Hematopoietic multipotent progenitor cell treated with erythropoietin and hydrocortisone succinate and interleukin-3 and kit ligand, for 4 days (in vitro differentiated cells): ENCODE data around the gene FCN3.
A peak's percentile ranks its signal among the peaks of the same experiment; 100 is the strongest.
"Not testable (repeated sequence)": the region's sequence is repeated elsewhere in the genome, so short reads cannot be mapped to it uniquely, and the experiment has no call there.

Source experiments
- DNase-seq: peaks from one replicate; pipeline ENCODE4 v3.0.0-alpha.2; 2015

FCN3 gene

GRCh38 chr1:27398405-27399149 is 24.0 kb upstream of the FCN3 start:
- DNase-seq, result no peak

- DNase-seq, result no peak
Measured at GRCh38 chr1:27397749-27398148, 23.1 kb upstream of the FCN3 start.

GRCh38 chr1:27397110-27397509 is 22.5 kb upstream of the FCN3 start:
- DNase-seq, result no peak

- peak; percentile 87 for DNase-seq
Measured at GRCh38 chr1:27395441-27396195, 21.0 kb upstream of the FCN3 start.

- DNase-seq, result no peak
Measured at GRCh38 chr1:27394925-27395324, 20.3 kb upstream of the FCN3 start.

GRCh38 chr1:27394282-27394658 is 19.6 kb upstream of the FCN3 start:
- no peak for DNase-seq

- DNase-seq, result no peak
Measured at GRCh38 chr1:27393641-27394281, 19.1 kb upstream of the FCN3 start.

GRCh38 chr1:27392778-27393635 is 18.4 kb upstream of the FCN3 start:
- DNase-seq, result no peak

GRCh38 chr1:27392096-27392777 is 17.6 kb upstream of the FCN3 start, which contains the start of gene GPR3:
Gene GPR3, plus strand, starts transcription at chr1:27392622. Its CDS starts 1,177 bp downstream, at chr1:27393799.
- peak; percentile 97 for DNase-seq

GRCh38 chr1:27391511-27392095 is 17.0 kb upstream of the FCN3 start:
- peak; percentile 66 for DNase-seq

GRCh38 chr1:27388337-27389005 is 13.8 kb upstream of the FCN3 start:
- DNase-seq, result peak; percentile 64

- DNase-seq, result not testable (repeated sequence)
Measured at GRCh38 chr1:27384797-27385196, 10.2 kb upstream of the FCN3 start.

GRCh38 chr1:27383661-27384060 is 9.0 kb upstream of the FCN3 start:
- no peak for DNase-seq

- no peak for DNase-seq
Measured at GRCh38 chr1:27383039-27383605, 8.5 kb upstream of the FCN3 start, which contains the start of gene CD164L2. Gene CD164L2, minus strand, starts transcription at chr1:27383333. Its CDS starts 94 bp downstream, at chr1:27383239.

GRCh38 chr1:27381969-27382762 is 7.5 kb upstream of the FCN3 start:
- no peak for DNase-seq

GRCh38 chr1:27380766-27381733 is 6.4 kb upstream of the FCN3 start:
- DNase-seq, result no peak

GRCh38 chr1:27380224-27380623 is 5.6 kb upstream of the FCN3 start:
- DNase-seq, result no peak

GRCh38 chr1:27379564-27380122 is 5.0 kb upstream of the FCN3 start:
- DNase-seq, result no peak
